ENCODE measurements around the gene TFCP2L1.

TFCP2L1 gene

DNA sequence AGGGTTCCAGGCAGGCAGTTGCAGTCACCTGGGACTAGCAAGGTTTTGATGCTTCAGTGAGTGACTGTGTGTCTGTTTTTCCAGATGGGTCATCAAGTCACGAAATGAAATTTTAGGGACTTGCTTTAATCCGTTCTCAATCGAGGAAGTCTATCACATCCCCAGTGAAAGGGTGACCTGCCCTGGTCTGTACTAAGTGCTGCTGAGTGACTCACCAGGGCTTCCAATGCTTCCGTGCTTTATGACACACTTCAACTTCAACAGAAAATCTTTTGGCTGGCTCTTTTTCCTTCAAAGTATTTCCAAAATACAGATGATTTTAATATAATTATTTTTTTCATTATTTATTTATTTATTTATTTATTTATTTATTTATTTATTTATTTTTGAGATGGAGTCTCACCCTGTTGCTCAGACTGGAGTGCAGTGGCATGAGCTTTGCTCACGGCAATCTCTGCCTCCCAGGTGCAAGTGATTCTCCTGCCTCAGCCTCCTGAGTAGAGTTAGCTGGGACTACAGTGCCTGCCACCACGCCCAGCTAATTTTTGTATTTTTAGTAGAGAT lies 18.4 kb downstream of the TFCP2L1 start:
- no peak for DNase-seq (ENCODE audit: low read depth in 2 of 2)

DNA sequence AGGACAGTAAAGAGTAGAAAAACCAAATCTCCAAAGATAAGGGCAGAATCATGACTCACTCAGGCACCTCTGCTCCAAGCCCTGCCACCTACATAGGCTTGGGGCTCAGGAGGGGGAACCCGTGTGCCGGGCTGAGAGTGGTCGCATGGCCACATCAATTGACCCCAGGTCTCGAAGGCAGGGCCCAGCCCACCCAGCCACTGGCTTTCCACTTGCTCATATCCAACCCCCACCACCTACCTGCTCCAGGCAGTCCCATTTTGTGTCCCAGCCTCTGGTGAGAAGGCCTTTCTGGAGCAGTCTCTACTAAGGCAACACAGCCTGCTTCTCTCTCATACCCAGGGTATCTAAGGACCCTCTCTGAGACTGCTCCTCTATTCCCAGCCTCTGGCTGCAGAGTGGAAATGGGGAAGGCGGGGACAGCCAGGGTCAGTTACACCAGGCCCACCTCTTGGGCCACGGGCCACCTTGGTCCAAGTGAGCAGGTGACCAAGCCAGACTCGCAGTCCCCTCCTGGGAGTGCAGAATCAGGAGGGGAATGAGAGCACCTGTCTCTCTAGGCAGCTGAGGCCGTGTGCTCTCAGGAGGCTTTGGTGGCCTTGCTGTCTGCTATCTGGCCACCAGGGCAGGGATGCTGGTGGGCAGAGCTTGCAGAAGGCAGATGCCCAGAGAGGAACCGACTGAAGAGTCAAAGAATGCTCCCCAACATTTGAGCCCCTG lies 20.8 kb downstream of the TFCP2L1 start:
- no peak for DNase-seq (ENCODE audit: low read depth in 2 of 2)

DNA sequence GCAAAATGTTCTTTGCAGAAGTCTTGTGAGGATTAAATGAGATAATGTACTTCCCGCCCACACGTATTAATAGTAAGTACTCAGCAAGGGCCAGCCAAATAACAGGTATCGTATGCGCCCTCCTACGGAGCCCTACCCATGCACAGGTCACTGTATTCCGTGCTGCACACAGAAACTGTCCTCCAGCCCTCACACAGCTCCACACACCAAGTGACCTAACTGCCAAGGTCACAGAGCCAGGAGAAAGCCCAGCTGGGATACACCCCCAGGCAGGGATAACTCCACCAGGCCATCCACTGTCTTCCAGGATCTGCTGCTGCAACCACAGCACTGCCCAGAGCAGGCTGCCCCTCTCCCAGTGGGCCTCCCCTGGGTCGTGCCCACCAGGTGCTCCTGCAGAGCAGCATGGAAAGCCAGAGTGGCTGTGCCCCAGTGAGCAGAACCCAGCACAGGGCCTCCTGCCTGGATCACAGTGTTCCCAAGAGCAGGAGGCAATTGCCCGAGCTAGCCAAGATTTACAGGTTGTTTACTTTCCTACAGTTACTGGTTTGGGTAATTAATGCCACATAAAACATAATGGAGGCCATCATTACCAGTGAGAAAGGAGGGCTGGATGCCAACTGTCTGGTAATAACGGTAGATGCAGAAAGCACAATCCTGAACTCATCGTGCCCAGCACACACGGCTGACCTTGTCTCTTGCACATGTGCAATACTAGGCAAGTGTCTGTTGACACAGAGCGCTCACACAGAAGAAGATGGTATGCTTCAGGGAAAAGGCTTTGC lies 24.4 kb downstream of the TFCP2L1 start:
- DNase-seq (ENCODE audit: low read depth in 2 of 2) = no peak

DNA sequence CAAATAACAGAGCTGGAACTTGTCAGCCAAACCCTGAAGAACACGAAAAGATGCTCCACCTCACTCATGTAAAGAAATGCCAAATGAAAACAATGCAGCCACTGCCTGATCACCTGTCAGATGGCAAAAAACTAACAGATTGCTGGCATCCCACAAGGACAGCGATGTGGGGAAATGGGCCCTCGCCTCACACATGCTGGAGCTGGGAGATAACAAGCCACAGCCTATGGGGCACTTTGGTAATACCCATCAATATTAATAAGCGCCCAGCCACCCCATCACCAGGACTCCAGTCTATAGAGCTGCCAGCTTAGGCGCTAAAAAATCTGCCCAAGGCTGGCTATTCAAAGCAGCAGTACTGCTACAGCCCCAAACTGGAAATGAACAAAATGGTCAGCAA lies 27.0 kb downstream of the TFCP2L1 start:
- no peak for DNase-seq (ENCODE audit: low read depth in 2 of 2)

DNA sequence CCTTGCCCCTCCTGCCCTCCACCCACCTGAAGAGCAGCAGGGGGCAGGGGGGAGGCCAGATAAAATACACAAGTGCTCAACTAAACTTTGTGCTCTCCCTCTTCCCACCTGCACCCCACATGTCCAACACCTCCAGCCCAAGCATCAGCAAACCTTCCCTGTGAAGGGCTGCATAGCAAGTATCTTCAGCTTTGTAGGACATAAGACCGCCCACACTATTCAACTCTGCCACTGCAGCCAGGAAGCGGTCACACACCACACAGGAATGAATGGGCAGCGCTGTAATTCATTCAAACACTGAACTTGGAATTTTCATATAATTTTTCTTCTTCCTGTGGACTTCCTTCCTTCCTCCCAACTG lies 27.5 kb downstream of the TFCP2L1 start:
- DNase-seq (ENCODE audit: low read depth in 2 of 2) = no peak

DNA sequence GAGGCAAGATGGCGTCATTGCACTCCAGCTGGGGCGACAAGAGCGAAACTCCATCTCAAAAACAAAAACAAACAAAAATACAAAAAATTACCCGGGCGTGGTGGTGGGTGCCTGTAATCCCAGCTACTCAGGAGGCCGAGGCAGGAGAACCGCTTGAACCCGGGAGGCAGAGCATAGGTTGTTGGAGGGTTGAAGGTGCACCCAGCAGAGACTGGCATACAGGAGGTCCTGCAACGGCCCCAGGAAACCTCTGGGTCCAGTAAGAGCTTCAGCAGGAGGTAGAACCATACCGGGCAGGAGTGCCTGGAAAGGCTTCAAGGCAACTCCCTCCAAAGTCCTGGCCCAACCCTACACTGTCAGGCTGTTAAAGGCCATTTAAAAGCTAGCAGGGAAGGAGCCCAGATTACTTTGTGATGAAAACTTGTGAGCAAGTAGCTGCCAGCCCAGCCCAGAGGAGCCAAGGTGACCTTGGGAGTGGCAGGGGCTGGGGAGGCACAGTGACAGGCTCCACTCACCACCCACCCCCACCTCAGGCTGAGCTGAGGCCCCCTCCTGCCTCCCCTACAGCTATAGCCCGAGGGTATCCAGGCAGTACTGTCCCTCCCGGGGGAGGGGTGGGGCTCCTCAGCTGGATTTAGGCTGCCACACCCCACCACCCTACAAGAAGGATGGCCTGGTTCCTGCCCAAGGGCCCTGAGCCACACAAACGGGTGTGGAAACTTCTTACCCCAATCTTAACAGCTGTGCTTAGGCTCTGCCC lies 28.1 kb downstream of the TFCP2L1 start:
- no peak for DNase-seq (ENCODE audit: low read depth in 2 of 2)

DNA sequence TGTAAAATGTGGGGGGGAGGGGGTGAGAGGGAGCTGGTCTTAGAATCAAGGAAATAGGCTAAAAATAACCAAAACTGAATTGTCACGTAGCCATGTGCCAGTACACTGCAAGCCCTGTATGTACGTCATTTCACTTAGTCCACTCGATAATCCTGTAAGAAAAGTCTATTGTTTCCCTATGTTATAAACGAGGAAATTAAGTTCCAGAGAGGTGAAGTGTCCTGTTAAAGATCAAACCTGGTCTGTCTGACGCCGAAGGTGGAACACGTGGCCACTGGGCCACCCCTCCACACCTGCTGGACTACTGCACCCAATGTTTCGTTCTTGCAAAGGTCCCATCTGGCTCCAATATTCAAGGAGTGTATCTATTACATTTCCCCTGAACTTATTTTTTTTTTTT lies 29.6 kb downstream of the TFCP2L1 start:
- no peak for DNase-seq (ENCODE audit: low read depth in 2 of 2)

DNA sequence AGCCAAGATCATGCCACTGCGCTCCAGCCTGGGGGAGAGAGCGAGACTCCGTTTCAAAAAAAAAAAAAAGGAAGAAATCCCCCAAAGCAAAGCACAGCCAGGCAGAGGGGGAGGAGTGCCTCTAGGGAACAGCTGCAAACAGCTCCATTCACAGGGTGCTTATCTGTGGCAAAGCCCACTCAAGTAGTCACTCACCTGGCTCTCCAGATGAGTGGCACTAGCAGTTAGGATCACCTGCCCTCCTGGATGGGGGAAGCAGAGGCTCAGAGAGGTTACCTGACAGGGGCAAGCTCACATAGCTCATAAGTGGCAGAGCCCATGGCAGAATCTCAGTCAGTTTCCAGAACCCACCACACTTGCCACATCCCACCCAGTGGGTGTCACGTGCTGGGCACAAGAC lies 30.3 kb downstream of the TFCP2L1 start:
- no peak for DNase-seq (ENCODE audit: low read depth in 2 of 2)

DNA sequence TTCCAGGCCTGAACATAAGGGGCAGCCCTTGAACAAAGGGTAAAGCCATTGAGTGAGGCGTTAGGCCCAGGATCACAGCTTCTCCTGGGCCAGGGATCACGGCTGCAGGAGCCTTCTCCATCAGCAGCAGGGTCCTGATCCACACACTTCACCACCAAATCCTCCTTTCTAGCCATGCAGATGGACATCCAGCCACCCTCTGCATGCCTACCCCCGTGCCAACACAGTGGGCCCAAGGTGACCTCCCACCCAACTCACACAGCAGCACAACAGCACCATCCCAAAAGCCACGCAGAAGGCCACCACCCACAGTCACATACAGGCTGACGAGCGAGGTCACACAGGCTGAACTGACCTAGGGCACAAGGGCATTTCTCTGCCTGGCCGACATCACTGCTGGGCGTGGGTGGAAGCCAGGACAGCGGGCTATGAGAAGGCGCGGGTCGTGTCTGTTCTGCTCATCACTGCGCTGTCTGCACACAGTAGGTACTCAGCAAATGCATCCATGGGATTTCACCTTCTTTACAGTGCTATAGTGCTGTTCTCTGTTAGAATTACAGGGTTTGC lies 31.2 kb downstream of the TFCP2L1 start:
- no peak for DNase-seq (ENCODE audit: low read depth in 2 of 2)

DNA sequence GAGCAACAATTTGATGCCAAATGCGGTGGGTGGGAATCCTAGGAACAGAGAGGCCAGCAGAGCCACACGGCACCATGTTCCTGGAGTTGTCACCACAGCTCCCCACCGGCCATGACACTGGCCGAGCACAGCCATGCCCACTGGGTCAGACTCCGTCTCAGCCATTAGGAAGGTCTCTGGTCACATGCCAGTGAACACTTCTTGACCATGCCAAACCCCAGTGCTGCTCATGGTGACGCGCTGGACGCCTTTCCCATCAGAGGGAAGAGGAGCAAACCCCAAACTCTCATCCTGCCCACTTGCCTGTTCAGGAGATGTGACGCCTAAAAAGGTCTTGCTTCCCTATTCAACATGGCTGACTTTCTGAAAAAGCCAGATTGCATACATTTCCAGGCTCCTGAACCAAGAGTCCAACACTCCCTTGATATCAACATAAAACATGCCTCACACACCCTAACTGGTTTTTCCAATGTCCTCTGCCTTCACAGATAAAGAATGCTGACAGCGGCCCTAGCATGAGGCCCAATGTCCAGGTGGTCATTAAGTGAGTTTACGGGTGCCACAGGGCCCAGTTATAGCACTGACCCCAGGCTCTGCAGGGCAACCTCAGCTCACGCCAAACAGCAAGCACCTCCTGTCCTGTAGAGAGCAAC lies 31.9 kb downstream of the TFCP2L1 start:
- no peak for DNase-seq (ENCODE audit: low read depth in 2 of 2)

DNA sequence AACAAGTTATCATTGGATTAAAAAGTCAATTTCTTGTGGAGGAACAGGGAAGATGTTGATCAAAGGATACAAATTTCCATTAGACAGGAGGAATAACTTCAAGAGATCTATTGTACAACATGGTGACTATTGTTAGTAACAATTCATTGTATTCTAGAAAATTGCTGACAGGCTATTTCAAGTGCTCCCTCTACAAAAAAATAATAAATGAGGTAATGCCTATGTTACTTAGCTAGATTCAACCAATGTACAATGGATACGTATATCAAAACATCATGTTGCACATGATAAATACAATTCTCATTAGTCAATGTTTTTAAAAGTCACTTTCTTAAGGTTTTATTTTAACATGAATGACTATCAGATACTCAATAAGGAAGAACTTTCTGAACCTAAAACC lies 33.5 kb downstream of the TFCP2L1 start:
- DNase-seq (ENCODE audit: low read depth in 2 of 2) = no peak

DNA sequence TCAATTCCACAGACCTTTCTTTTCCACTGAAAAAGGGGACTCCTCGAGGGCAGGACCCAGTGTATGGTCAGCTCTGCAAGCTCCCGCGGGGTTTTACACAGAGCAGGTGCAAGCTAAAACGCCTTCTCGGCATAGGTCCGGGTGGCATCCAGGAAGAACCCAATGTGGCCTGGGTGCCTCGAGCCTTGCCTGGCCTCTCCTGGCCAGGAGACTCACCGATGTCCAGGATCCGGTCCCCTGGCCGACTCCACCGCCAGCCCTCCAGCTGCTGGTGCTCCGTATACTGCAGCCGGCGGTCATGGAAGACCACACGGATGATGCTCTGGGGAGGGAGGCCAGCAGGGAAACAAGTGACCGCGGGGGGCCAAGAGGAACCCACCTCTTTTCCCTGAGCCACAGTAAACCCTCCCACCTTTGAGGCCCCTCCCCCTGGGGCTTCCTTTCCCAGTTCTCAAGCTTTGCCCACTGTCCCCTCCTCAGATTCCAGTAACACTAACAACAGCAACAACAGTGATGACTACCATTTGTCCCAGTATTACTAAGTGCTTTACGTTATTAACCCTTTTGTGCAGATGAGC lies 36.1 kb downstream of the TFCP2L1 start:
- no peak for DNase-seq (ENCODE audit: low read depth in 2 of 2)

DNA sequence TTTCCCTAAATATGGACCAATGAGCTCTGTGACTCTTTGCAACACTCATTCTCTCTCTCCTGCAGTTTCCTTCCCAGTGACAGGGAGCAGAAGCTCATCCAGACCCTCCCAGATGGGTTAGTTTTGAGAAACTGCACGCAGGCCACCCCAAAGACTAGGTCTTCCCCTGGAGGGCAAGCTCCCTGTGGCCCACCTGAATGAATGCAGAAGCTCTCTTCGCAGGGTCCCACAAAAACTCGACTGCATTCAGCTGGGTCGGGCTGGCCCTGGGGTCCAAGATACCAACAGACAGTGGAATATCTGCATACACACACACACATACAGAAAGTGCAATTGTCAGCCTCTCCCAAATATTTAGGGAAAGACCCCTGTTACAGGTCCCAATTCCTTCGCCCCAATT lies 37.0 kb downstream of the TFCP2L1 start:
- DNase-seq (ENCODE audit: low read depth in 2 of 2) = no peak

DNA sequence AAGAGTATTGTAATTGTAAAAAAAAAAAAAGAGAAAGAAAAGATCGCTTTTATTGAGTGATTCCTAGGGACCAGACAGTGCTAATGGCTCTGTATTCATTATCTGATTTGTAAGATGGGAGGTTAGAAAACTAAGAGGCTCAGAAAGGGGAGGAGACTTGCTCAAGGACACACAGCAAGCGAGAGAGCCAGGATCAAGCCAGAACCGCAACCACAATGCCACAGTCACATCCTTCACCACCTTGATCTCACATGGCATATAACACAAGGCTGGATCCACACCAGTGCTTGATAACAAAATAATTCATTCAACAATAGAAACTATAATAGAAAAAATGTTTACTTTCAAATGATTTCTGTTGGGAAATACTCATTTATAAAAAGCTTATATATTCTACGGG lies 37.5 kb downstream of the TFCP2L1 start:
- no peak for DNase-seq (ENCODE audit: low read depth in 2 of 2)

DNA sequence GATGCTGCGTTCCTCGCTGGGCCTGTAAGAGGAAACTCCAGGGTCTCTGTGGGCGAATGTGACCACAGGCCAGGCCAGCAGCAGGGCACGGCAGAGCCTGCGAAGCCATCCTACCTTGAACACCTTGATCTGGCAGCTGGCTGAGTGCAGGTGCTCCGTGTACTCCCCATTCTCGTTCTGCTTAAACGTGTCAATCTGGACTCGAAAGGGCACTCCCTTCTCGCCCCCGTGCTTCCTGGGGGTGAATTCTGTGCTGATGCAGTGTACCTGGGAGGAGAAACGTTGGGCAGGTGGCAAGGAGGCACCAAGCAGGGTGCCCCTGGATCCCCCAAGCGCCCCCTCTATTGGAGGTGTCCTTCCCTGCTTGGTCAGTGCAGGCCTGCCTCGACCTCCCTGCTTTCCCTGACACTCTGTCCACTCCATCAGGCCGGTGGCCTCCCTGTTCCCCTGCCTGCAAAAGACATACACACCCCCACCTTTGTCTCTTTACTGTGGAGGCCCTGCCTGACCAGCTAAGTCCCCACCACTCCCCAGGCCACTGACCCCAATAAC lies 38.2 kb downstream of the TFCP2L1 start:
- no peak for DNase-seq (ENCODE audit: low read depth in 2 of 2)

DNA sequence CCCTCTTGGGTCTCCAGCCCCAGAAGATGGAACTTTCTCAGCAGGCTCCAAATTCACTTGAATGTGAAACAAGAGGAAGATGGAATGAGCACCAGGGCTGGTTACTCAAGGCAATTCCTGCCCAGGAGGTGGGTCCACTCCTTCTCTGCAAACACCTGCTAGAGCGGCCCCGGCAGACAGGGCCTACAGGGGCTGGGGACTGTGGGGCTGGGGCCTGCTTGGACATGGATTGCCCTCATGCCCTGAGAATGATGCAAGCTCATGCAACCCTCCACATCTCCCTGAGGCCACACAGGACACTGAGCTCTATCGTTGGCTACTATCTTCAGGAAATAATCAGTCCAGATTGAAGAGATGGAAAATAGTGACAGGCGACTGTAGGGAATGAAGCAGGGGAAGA lies 39.1 kb downstream of the TFCP2L1 start:
- no peak for DNase-seq (ENCODE audit: low read depth in 2 of 2)

DNA sequence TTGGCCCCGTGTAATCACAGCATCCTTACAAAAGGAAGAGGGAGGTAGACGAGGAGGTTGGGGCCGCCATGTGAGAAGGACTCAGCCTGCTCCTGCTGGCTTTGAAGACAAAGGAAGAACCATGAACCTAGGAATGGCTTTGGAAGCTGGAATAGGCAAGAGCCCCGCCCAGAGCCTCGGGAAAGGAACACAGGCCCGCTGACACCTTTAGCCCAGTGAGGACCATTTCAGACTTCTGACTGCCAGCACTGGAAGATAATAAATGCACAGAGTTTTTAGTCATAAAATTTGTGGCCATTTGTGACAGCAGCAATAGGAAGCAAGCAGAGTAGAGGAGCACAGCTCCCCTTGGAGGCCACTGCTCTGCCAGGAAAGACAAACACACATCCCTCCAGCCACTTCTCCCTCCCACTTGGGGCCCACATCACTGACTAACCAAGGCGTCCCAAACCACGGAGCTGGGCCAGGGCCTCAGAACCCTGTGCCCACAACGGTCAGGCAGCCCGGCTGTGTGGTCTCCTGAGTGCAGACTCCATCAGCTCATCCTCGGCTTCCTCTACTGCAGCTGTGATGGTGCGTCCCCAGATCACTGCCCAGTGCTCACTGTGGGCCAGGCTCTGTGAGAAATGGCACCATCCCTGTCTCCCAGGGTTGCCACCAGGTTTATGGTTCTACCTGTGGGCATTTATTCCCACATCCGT lies 39.7 kb downstream of the TFCP2L1 start:
- no peak for DNase-seq (ENCODE audit: low read depth in 2 of 2)

DNA sequence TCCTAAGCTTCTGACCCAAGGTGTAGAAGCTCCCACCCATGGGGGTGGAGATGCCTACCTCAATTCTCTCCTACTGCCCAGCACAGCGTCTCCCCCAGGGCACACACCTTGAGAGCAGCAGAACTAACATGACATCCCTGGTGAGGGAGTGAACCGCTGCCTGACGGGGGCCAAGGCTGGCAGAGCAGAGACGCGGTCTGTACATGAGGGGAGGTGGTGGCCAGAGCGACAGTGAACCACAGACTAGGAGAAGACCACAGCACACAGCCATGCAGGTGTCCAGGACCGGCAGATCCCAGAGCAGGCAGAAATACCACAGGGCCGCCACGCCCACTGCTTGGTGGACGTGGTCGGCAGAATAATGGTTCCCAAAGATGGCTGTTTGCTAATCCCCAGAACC lies 40.4 kb downstream of the TFCP2L1 start:
- no peak for DNase-seq (ENCODE audit: low read depth in 2 of 2)

DNA sequence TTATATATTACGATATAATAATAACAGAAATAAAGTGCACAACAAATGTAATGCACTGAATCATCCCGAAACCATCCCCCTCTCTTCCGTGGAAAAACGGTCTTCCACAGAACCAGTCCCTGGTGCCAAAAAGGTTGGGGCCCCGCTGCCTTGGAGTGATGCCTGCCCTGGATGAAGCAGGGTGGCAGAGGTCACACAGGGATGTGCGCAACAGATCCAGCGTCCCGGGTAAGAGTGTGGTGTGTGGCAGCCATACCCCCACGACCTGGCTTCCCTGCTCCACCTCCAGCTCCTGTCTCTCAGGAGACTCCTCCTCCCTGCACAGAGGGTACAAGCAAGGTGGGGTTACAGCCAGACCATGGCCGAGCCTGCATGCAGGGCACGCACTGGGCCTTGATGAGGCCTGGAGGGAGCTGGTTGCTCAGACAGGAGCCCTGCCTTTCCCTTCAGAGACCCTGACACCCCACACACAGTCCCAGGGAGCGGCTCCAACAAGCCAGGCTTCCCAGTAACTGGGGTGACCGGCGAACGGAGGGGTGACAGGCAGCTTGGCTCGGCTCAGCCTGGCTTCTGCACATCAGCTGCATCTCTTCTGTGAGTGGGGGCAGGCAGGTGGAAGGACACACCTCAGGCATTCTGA lies 41.1 kb downstream of the TFCP2L1 start:
- DNase-seq (ENCODE audit: low read depth in 2 of 2) = no peak

DNA sequence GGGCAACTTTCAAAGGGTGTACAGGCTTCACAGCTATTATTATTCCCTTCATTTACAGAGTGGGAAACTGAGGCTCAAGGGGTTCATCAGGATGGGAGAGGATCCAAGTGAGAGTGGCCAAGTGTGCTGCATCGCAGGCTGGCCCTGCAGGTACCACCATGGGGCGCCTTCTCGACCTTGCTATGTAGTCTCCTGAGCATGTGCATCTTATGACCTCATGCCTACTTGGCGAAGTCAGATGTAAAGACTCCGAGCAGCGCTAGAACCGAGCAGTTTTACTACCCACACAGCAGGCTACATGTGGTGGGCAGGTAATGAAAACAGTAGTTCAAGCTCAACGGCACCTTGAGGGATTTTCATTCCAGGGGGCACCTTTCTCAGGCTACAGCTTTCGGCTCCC lies 42.0 kb downstream of the TFCP2L1 start:
- DNase-seq (ENCODE audit: low read depth in 2 of 2) = no peak

Measured in stimulated activated CD8-positive, alpha-beta memory T cell treated with anti-CD3 and anti-CD28 coated beads, Interleukin-15, amount 100 ng/mL, for 48 hours (primary cell).